Measurements from ENCODE around the gene LHX3.

Gene LHX3

DNA sequence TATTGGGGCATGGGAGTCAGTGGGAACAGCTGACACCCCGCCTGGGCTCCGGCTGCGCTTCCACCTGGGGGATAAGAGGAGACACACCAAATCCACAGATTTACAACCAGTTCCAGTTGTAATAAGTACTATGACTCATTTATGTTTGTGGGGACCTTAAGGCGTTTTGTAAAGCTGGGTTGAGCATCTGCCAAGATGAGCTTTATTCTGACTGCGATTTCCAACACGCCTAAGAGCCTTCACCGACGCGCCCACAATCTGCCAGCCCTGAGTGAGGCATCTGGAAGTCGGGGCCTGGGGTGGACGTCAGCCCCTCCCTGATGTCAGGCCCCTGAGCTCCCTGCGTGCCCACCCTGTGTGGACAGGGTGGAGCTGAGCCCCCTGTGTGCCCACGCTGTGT is 14.3 kb upstream of the LHX3 start:
- ChIA-PET CTCF (interaction anchor here (0.6 to 5.8 kb wide), 12 partner anchors 7 to 128 kb away, joined by 3 to 46 read pairs (median 4); no protein-coding TSS in a partner anchor), POLR2A (interaction anchor here (0.7 kb wide), 1 partner anchor 9 kb away, joined by 4 read pairs; no protein-coding TSS in a partner anchor)
- no peaks in the 10 kb centered on the region for H3K9me3 ChIP-seq (ENCODE audit: control insufficient read depth, insufficient read depth, low read depth, low read length)
- peaks cover 0 to 76% of the 10 kb centered on the region in 2 experiments; a peak in 1 of 3 replicates for H3K36me3 ChIP-seq (ENCODE audit: control insufficient read depth in 2 of 2, insufficient read depth in 1 of 2, low read length in 2 of 2)
- no peaks in the 10 kb centered on the region for H3K4me1 ChIP-seq (ENCODE audit: control insufficient read depth, insufficient read depth, low read length)
- no peak overlapping the region for H3K27ac ChIP-seq (ENCODE audit: extremely low read depth, low read depth, low read length)
- TF ChIP-seq ZIC2 (tag by site-specific recombination; IDR thresholded peaks at IDR 0.05) (no peak), KLF8 (tag by site-specific recombination; IDR thresholded peaks at IDR 0.05) (no peak), BCL11B (tag by site-specific recombination; IDR thresholded peaks at IDR 0.05; ENCODE audit: low read depth) (no peak), ZNF366 (tag by site-specific recombination; conservative IDR thresholded peaks at IDR 0.05) (no peak), ZNF558 (tag by site-specific recombination; IDR thresholded peaks at IDR 0.05) (no peak), ZNF610 (tag by site-specific recombination; IDR thresholded peaks at IDR 0.05; ENCODE audit: borderline replicate concordance) (no peak), ZNF843 (tag by site-specific recombination; IDR thresholded peaks at IDR 0.05) (no peak), PBX3 (CRISPR knock-in tag; IDR thresholded peaks at IDR 0.05) (no peak), ZNF404 (tag by site-specific recombination; IDR thresholded peaks at IDR 0.05) (no peak), ZNF274 (IDR thresholded peaks at IDR 0.05; ENCODE audit: low read length) (no peak), ZNF274 (tag by site-specific recombination; IDR thresholded peaks at IDR 0.05; ENCODE audit: borderline replicate concordance) (no peak), ZNF704 (tag by site-specific recombination; IDR thresholded peaks at IDR 0.05) (no peak), HOXD13 (CRISPR knock-in tag; IDR thresholded peaks at IDR 0.05; ENCODE audit: borderline replicate concordance) (no peak), ZNF777 (tag by site-specific recombination; IDR thresholded peaks at IDR 0.05; ENCODE audit: borderline replicate concordance) (no peak), ZNF121 (tag by site-specific recombination; IDR thresholded peaks at IDR 0.05) (no peak), ZNF138 (tag by site-specific recombination; IDR thresholded peaks at IDR 0.05; ENCODE audit: borderline replicate concordance) (no peak), ZNF214 (tag by site-specific recombination; IDR thresholded peaks at IDR 0.05; ENCODE audit: borderline replicate concordance) (no peak)
- TF ChIP-seq, protein P1, sequence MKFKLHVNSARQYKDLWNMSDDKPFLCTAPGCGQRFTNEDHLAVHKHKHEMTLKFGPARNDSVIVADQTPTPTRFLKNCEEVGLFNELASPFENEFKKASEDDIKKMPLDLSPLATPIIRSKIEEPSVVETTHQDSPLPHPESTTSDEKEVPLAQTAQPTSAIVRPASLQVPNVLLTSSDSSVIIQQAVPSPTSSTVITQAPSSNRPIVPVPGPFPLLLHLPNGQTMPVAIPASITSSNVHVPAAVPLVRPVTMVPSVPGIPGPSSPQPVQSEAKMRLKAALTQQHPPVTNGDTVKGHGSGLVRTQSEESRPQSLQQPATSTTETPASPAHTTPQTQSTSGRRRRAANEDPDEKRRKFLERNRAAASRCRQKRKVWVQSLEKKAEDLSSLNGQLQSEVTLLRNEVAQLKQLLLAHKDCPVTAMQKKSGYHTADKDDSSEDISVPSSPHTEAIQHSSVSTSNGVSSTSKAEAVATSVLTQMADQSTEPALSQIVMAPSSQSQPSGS (tag by site-specific recombination; IDR thresholded peaks at IDR 0.05; ENCODE audit: low read depth): no peak
- TF ChIP-seq, protein P2, sequence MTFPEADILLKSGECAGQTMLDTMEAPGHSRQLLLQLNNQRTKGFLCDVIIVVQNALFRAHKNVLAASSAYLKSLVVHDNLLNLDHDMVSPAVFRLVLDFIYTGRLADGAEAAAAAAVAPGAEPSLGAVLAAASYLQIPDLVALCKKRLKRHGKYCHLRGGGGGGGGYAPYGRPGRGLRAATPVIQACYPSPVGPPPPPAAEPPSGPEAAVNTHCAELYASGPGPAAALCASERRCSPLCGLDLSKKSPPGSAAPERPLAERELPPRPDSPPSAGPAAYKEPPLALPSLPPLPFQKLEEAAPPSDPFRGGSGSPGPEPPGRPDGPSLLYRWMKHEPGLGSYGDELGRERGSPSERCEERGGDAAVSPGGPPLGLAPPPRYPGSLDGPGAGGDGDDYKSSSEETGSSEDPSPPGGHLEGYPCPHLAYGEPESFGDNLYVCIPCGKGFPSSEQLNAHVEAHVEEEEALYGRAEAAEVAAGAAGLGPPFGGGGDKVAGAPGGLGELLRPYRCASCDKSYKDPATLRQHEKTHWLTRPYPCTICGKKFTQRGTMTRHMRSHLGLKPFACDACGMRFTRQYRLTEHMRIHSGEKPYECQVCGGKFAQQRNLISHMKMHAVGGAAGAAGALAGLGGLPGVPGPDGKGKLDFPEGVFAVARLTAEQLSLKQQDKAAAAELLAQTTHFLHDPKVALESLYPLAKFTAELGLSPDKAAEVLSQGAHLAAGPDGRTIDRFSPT (tag by site-specific recombination; IDR thresholded peaks at IDR 0.05): no peak
- TF ChIP-seq, protein P3, sequence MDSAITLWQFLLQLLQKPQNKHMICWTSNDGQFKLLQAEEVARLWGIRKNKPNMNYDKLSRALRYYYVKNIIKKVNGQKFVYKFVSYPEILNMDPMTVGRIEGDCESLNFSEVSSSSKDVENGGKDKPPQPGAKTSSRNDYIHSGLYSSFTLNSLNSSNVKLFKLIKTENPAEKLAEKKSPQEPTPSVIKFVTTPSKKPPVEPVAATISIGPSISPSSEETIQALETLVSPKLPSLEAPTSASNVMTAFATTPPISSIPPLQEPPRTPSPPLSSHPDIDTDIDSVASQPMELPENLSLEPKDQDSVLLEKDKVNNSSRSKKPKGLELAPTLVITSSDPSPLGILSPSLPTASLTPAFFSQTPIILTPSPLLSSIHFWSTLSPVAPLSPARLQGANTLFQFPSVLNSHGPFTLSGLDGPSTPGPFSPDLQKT (IDR thresholded peaks at IDR 0.05; ENCODE audit: borderline replicate concordance, low read depth, low read length): no peak
- H3K4me3 ChIP-seq (ENCODE audit: low read depth, low read length): no peak overlapping the region
